Body of pancreas (tissue), 4 donors: ENCODE data around the gene ADGRF3. TPM values are rescaled to one million over a fixed set of nuclear protein-coding genes. Genes with fewer than 3 reads are reported as not detected.
"Not testable (repeated sequence)": the region's sequence is repeated elsewhere in the genome, so short reads cannot be mapped to it uniquely, and the experiment has no call there.

Experiments used
- ATAC-seq: fragments of 150-250 bp; one replicate; pipeline ENCODE4 v1.9.1; 2016
- DNase-seq, 4 donors: peaks; one replicate each; pipeline ENCODE4 v3.0.0-alpha.2; 2019
- H3K27ac ChIP-seq, 4 donors: fragments of 200-600 bp; sonication (generic); 1 replicate in 3 of 4; 2 replicates in 1 of 4; pipeline versions ENCODE4 v1.5.1 to v1.6.1; 2016 to 2019; ENCODE audit warnings: mild to moderate bottlenecking in 1 of 4, mixed read lengths in 1 of 4, moderate library complexity in 1 of 4
- H3K27me3 ChIP-seq, 2 donors: fragments of 200-600 bp; sonication (generic); one replicate each; pipeline ENCODE4 v1.6.0; 2016; ENCODE audit warnings: mild to moderate bottlenecking in 1 of 2
- H3K36me3 ChIP-seq, 2 donors: fragments of 200-600 bp; sonication (generic); replicated peaks in 1 of 2; 2 replicates each; pipeline ENCODE4 v1.5.1; 2016; ENCODE audit warnings: low read depth in 2 of 2; ENCODE audit not compliant: insufficient read depth in 1 of 2
- H3K4me1 ChIP-seq: fragments of 200-600 bp; sonication (generic); one replicate; pipeline ENCODE4 v1.6.0; 2016
- H3K4me3 ChIP-seq, 2 donors: fragments of 200-600 bp; sonication (generic); 1 replicate in 1 of 2; 2 replicates in 1 of 2; pipeline ENCODE4 v1.5.1; 2016 to 2019
- H3K9me3 ChIP-seq, 3 donors: fragments of 200-600 bp; sonication (generic); 1 replicate in 2 of 3; 2 replicates in 1 of 3; pipeline ENCODE4 v1.5.1; 2016
- CTCF ChIP-seq, 7 experiments: fragments of 450-650 bp in 4 of 7; fragments of 200-600 bp in 3 of 7; sonication (generic) in 3 of 7; IDR thresholded peaks; one replicate each; pipeline ENCODE4 v1.5.1; 2016 to 2019; ENCODE audit warnings: antibody characterized with exemption in 7 of 7
- POLR2A ChIP-seq, 3 donors: fragments of 450-650 bp; IDR thresholded peaks; one replicate each; pipeline ENCODE4 v1.6.1; 2016; ENCODE audit warnings: antibody characterized with exemption in 3 of 3, mild to moderate bottlenecking in 2 of 3
- WGBS, 2 donors: methylation state at CpG; one replicate each; pipeline ENCODE4 v1.1.5; 2017; 5-methylcytosine and 5-hydroxymethylcytosine counted together
- intact Hi-C: fragments of 100-400 bp; cut with DNase I; formaldehyde crosslinking; loops from one replicate; pipeline ENCODE4 v1.15.1; 2023
- total RNA-seq, 2 donors: library from RNA; depleted of rRNA; stranded (reverse); fragments of >200 nt; gene quantifications; one replicate each; pipeline ENCODE4 v1.1.0, GENCODE V29; 2016

ADGRF3 gene
- total RNA-seq, 2 donors from 2014 or later, result not detected

DNA sequence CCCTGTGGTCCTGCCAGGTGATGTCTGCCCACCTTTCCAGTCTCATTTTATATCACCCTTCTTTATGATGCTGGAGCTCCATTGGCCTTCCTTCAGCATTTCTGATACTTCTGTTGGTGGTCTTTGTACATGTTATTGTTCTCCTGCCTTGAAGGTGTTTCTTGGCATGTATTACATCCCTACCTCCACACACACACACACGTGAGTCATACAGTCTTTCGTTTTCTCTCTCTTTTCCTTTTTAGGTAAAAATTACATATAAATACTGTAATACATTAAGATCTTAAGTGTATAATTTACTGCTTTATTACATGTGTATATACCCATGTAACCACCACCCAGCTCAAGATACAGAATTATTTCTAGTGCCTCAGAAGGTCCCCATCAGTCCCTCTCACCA, 10.2 kb upstream of the ADGRF3 start:
- Histone ChIP-seq H3K4me1 (peaks cover 22% of the 10 kb centered on the region), H3K27me3 (no peaks in the 10 kb centered on the region), H3K36me3 (no peaks in the 10 kb centered on the region), H3K27ac (no peak overlapping the region), H3K4me3 (no peak overlapping the region), H3K9me3 (no peaks in the 10 kb centered on the region)
- intact Hi-C loops, result no loop called here
- WGBS, 2 donors, result 83 to 91% methylated on average over 2 of the region's 2 CpGs
- DNase-seq, result no peak
- no peak for TF ChIP-seq POLR2A (IDR thresholded peaks at IDR 0.05)
- no peak for TF ChIP-seq CTCF (IDR thresholded peaks at IDR 0.05)
- no peak for ATAC-seq

GRCh38 chr2:26356111-26356510, 9.5 kb upstream of the ADGRF3 start:
- TF ChIP-seq CTCF (IDR thresholded peaks at IDR 0.05) (no peak), POLR2A (IDR thresholded peaks at IDR 0.05) (no peak)
- no peak for DNase-seq
- no peaks in the 10 kb centered on the region for H3K9me3 ChIP-seq
- intact Hi-C loops, result no loop called here
- WGBS, 2 donors, result 89 to 91% methylated on average over 2 of the region's 2 CpGs
- ATAC-seq, result no peak
- no peaks in the 10 kb centered on the region for H3K27me3 ChIP-seq
- H3K36me3 ChIP-seq, result no peaks in the 10 kb centered on the region
- H3K4me3 ChIP-seq, result no peak overlapping the region
- peaks cover 22% of the 10 kb centered on the region for H3K4me1 ChIP-seq
- H3K27ac ChIP-seq, result no peak overlapping the region

DNA sequence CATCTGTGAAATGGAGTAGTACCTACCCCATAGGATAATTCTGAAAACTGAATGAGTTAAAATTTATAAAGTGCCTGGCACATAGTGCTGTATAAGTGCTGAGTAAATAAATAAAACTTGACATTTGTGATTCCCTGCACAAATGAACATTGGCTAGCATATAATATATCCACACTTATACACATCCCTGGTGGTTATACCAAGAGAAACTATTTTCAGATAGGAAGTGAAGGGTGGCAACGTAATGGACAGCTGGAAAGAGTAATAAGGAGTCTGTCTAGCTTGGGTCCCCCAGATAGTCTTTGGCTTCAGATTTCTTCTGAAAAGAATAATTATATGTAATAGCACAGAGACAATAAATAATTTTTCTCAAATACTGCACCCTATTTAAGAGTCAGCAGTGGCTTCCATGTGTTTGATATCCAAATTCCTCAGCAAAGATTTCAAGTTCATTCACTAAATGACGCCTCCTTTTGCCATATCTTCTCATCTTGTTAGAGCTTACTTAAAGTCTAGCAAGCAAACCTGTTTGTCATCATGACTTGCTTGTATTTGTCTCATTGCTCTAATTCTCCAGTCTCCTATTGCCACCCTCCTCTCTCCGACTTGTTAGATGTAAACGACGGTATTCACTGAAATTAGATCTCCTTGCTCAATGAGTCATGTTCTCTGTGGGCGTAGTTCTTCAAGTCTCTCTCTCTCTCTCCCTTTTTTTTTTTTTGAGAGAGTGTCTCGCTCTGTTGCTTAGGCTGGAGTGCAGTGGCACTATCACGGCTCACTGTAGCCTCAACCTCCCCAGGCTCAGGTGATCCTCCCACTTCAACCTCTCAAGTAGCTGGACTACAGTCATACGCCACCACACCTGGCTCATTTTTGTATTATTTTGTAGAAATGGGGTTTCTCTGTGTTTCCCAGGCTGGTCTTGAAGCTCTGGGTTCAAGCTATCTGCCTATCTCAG, 8.7 kb upstream of the ADGRF3 start:
- TF ChIP-seq CTCF (IDR thresholded peaks at IDR 0.05), result no peak
- no peak for TF ChIP-seq POLR2A (IDR thresholded peaks at IDR 0.05)
- H3K4me1 ChIP-seq, result peaks cover 16% of the 10 kb centered on the region
- DNase-seq (no peak), ATAC-seq (no peak)
- no peaks in the 10 kb centered on the region for H3K36me3 ChIP-seq
- no peaks in the 10 kb centered on the region for H3K27me3 ChIP-seq
- H3K9me3 ChIP-seq, result no peaks in the 10 kb centered on the region
- WGBS, 2 donors, result 83 to 89% methylated on average over 9 of the region's 9 CpGs
- intact Hi-C loops, result no loop called here
- H3K4me3 ChIP-seq, result no peak overlapping the region
- H3K27ac ChIP-seq, result no peak overlapping the region

DNA sequence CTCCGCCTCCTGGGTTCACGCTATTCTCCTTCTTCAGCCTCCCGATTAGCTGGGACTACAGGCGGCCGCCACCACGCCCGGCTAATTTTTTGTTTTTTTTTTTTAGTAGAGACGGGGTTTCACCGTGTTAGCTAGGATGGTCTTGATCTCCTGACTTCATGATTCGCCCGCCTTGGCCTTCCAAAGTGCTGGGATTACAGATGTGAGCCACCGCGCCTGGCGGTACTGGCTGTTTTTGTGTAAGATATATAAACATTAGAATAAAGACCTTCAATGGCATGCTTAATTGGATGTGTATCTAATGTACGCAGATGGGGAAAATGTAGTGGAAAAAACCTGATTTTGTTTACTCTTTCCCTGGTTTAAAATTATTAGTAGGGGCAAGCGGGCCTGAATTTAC, 7.9 kb upstream of the ADGRF3 start:
- H3K27ac ChIP-seq, H3K36me3 ChIP-seq, H3K27me3 ChIP-seq, intact Hi-C loops, H3K4me3 ChIP-seq, H3K9me3 ChIP-seq, ATAC-seq, DNase-seq, H3K4me1 ChIP-seq: not testable (repeated sequence)
- 95 to 97% methylated on average over 14 to 16 of the region's 16 CpGs for WGBS, 2 donors

DNA sequence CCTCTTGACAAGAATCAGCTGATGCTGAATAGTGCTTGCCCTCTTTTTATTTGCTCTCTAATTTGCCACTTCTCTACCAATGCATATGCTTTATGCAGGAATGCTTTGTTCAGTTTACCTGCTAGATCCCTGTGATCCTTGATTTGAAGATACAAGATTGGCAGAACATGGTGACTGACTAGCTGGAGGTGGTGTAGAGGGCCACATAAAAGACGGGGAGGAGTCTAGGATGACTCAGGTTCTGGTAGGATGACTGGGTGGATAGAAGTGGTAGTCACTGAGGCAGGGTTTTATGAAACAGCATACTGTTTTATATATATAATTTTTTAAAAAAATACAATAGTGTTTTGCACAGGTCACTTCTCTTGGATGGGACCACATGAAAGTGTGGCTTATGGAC, 6.3 kb upstream of the ADGRF3 start:
- Histone ChIP-seq H3K4me3 (no peak overlapping the region), H3K9me3 (no peaks in the 10 kb centered on the region), H3K27ac (no peak overlapping the region), H3K27me3 (no peaks in the 10 kb centered on the region), H3K36me3 (no peaks in the 10 kb centered on the region), H3K4me1 (peaks cover 5% of the 10 kb centered on the region)
- ATAC-seq (no peak), DNase-seq (no peak)
- WGBS, 2 donors, result 87 to 92% methylated on average over 1 of the region's 1 CpG
- intact Hi-C loops, result no loop called here
- TF ChIP-seq CTCF (IDR thresholded peaks at IDR 0.05) (no peak), POLR2A (IDR thresholded peaks at IDR 0.05) (no peak)
